ENCODE data around the gene CAMKK1. TPM values are rescaled to one million over a fixed set of nuclear protein-coding genes. Genes with fewer than 3 reads are reported as not detected.

The CAMKK1 gene
- total RNA-seq, 4 donors from 2014 or later, result 2.6 to 37.6 (median 6.4) TPM

DNA sequence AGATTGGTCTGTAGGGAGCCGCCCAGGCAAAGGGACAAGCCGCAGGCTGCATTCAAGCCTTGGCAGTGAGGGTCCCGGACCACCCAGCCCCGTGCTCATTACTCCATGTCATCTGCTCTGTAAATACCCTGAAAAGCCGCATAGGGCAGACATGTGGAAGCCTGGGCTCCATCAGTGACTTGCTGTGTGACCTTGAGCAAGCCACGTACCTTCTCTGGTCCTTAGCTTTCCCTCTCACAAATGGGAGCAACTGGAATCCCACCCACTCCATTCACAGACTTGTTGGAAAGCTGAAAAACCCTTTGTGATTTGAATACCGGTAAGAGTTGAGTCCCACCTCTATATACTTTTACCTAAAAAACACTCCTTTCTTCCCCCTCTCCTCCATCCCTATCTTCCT is 11.9 kb downstream of the CAMKK1 start:
- Histone ChIP-seq H3K9me3 (no peaks in the 10 kb centered on the region), H3K27ac (no peak overlapping the region), H3K4me1 (no peaks in the 10 kb centered on the region), H3K27me3 (no peaks in the 10 kb centered on the region), H3K36me3 (no peaks in the 10 kb centered on the region), H3K4me3 (no peak overlapping the region)
- DNase-seq, result no peak
- TF ChIP-seq POLR2A (IDR thresholded peaks at IDR 0.05), result no peak
- no peak for TF ChIP-seq CTCF (IDR thresholded peaks at IDR 0.05)
- intact Hi-C loops (cut with DNase I; ENCODE audit: low total_unique reads), result no loop called here

GRCh38 chr17:3879591-3880417 is 13.0 kb downstream of the CAMKK1 start:
- H3K4me3 ChIP-seq, result no peak overlapping the region
- H3K27ac ChIP-seq, result peak overlapping the region in 1 of 2 donors; percentile 15
- DNase-seq, result no peak
- H3K9me3 ChIP-seq, result no peaks in the 10 kb centered on the region
- H3K4me1 ChIP-seq, result no peaks in the 10 kb centered on the region
- no peaks in the 10 kb centered on the region for H3K36me3 ChIP-seq
- intact Hi-C loops (cut with DNase I; ENCODE audit: low total_unique reads), result no loop called here
- TF ChIP-seq POLR2A (IDR thresholded peaks at IDR 0.05) (no peak), CTCF (IDR thresholded peaks at IDR 0.05) (no peak)
- no peaks in the 10 kb centered on the region for H3K27me3 ChIP-seq

GRCh38 chr17:3879186-3879585 is 13.7 kb downstream of the CAMKK1 start:
- TF ChIP-seq CTCF (IDR thresholded peaks at IDR 0.05) (no peak), POLR2A (IDR thresholded peaks at IDR 0.05) (no peak)
- H3K36me3 ChIP-seq, result no peaks in the 10 kb centered on the region
- no peaks in the 10 kb centered on the region for H3K4me1 ChIP-seq
- no peak for DNase-seq
- H3K27me3 ChIP-seq, result no peaks in the 10 kb centered on the region
- no peak overlapping the region for H3K4me3 ChIP-seq
- H3K27ac ChIP-seq, result peak overlapping the region in 1 of 2 donors; percentile 15
- intact Hi-C loops (cut with DNase I; ENCODE audit: low total_unique reads), result no loop called here
- no peaks in the 10 kb centered on the region for H3K9me3 ChIP-seq

DNA sequence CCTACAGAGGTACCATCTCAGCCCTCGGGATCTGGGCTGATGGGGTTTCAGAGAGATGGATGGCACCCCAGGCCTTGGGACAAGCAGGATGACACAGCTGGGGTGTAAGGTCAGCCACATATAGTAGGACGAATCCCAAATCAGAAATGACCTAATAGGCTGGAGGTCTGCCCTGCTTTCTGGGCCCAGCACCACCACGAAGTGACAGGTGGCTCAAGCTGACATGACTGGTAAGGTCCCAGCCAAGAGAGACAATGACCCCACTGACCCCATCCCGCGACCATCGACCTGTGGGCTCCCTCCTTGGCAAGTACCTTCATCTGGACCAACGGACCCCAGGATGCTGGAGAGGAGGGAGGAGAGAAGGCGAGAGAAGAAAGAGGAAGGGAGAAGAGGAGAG is 15.6 kb downstream of the CAMKK1 start:
- DNase-seq, result no peak
- no peak overlapping the region for H3K27ac ChIP-seq
- no peaks in the 10 kb centered on the region for H3K4me1 ChIP-seq
- no peaks in the 10 kb centered on the region for H3K9me3 ChIP-seq
- no peaks in the 10 kb centered on the region for H3K27me3 ChIP-seq
- no peak overlapping the region for H3K4me3 ChIP-seq
- TF ChIP-seq POLR2A (IDR thresholded peaks at IDR 0.05), result no peak
- TF ChIP-seq CTCF (IDR thresholded peaks at IDR 0.05), result no peak
- intact Hi-C loops (cut with DNase I; ENCODE audit: low total_unique reads), result no loop called here
- H3K36me3 ChIP-seq, result no peaks in the 10 kb centered on the region

GRCh38 chr17:3875317-3875716 is 17.5 kb downstream of the CAMKK1 start:
- DNase-seq, result no peak
- no peaks in the 10 kb centered on the region for H3K4me1 ChIP-seq
- intact Hi-C loops (cut with DNase I; ENCODE audit: low total_unique reads), result no loop called here
- H3K36me3 ChIP-seq, result no peaks in the 10 kb centered on the region
- H3K27ac ChIP-seq, result no peak overlapping the region
- H3K9me3 ChIP-seq, result no peaks in the 10 kb centered on the region
- no peak overlapping the region for H3K4me3 ChIP-seq
- H3K27me3 ChIP-seq, result no peaks in the 10 kb centered on the region
- TF ChIP-seq CTCF (IDR thresholded peaks at IDR 0.05), result no peak
- TF ChIP-seq POLR2A (IDR thresholded peaks at IDR 0.05), result no peak
